GM23338 (cell line): ENCODE data around the gene SLC9A9.

Experiments
- CREB1 ChIP-seq: fragments of 250-450 bp; sonication (Bioruptor Pico); IDR thresholded peaks from 2 replicates; pipeline ENCODE4 v1.5.0; 2020; ENCODE audit warnings: low read depth, mild to moderate bottlenecking, moderate library complexity
- EZH2 ChIP-seq: fragments of 200-600 bp; sonication (generic); IDR thresholded peaks from one replicate; pipeline ENCODE4 v1.8.0; 2017; ENCODE audit warnings: antibody characterized with exemption, mild to moderate bottlenecking, low read depth; ENCODE audit not compliant: unreplicated experiment
- EZH2phosphoT487 ChIP-seq: fragments of 200-600 bp; sonication (generic); IDR thresholded peaks from one replicate; pipeline ENCODE4 v1.8.1; 2018; ENCODE audit warnings: antibody characterized with exemption; ENCODE audit not compliant: unreplicated experiment
- JUNB ChIP-seq: IDR thresholded peaks from one replicate; pipeline ENCODE4 v1.6.1; 2016; ENCODE audit warnings: antibody characterized with exemption; ENCODE audit not compliant: unreplicated experiment
- NANOG ChIP-seq: IDR thresholded peaks from 2 replicates; pipeline ENCODE4 v1.6.1; 2016; ENCODE audit warnings: antibody characterized with exemption, borderline replicate concordance
- POLR2AphosphoS5 ChIP-seq: IDR thresholded peaks from 2 replicates; pipeline ENCODE4 v1.6.1; 2016; ENCODE audit warnings: antibody characterized with exemption, low read depth
- STAT1 ChIP-seq: IDR thresholded peaks from one replicate; pipeline ENCODE4 v1.6.1; 2016; ENCODE audit warnings: antibody characterized with exemption; ENCODE audit not compliant: unreplicated experiment
- ZNF114 ChIP-seq: fragments of 250-450 bp; sonication (Bioruptor Pico); IDR thresholded peaks from 2 replicates; pipeline ENCODE4 v1.5.0; 2020; ENCODE audit warnings: mild to moderate bottlenecking, moderate library complexity
- TF ChIP-seq, protein P1 (sequence below), 2 experiments: fragments of 200-600 bp in 1 of 2; sonication (generic) in 1 of 2; conservative IDR thresholded peaks; 2 replicates each; pipeline versions ENCODE4 v1.5.1 to v1.6.1; 2016 to 2017; ENCODE audit warnings: antibody characterized with exemption in 2 of 2, low read depth in 2 of 2, mild to moderate bottlenecking in 2 of 2, moderate library complexity in 1 of 2
- TF ChIP-seq, protein P2 (sequence below): IDR thresholded peaks from 2 replicates; pipeline ENCODE4 v1.6.1; 2016; ENCODE audit warnings: antibody characterized with exemption
- TF ChIP-seq, protein P3 (sequence below): IDR thresholded peaks from one replicate; pipeline ENCODE4 v1.6.1; 2018; ENCODE audit warnings: antibody characterized with exemption; ENCODE audit not compliant: unreplicated experiment
- TF ChIP-seq, protein P4 (sequence below): fragments of 250-450 bp; sonication (Bioruptor Pico); IDR thresholded peaks from 2 replicates; pipeline ENCODE4 v1.5.0; 2020; ENCODE audit warnings: mild to moderate bottlenecking, moderate library complexity

DNA sequence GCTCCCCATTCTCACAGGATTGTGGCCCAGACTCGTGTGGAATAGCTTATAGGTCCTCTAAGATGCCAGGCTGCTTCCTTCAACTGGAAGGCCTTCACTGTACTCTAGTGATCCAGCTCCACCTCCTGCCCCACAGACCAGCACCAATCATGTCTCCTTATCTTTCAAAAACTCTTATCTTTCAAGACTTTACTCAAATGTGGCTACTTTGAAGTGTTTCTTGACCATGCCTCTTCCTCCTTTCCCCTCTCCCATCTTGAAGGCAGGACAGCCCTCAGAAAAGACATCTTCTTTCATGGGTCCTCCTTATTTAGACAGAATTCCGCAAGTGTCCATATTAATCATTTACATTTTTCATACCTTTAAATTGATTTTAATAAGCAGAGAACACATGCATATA, 586.4 kb downstream of the SLC9A9 start:
- TF ChIP-seq, protein P1, sequence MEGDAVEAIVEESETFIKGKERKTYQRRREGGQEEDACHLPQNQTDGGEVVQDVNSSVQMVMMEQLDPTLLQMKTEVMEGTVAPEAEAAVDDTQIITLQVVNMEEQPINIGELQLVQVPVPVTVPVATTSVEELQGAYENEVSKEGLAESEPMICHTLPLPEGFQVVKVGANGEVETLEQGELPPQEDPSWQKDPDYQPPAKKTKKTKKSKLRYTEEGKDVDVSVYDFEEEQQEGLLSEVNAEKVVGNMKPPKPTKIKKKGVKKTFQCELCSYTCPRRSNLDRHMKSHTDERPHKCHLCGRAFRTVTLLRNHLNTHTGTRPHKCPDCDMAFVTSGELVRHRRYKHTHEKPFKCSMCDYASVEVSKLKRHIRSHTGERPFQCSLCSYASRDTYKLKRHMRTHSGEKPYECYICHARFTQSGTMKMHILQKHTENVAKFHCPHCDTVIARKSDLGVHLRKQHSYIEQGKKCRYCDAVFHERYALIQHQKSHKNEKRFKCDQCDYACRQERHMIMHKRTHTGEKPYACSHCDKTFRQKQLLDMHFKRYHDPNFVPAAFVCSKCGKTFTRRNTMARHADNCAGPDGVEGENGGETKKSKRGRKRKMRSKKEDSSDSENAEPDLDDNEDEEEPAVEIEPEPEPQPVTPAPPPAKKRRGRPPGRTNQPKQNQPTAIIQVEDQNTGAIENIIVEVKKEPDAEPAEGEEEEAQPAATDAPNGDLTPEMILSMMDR (conservative IDR thresholded peaks at IDR 0.05; ENCODE audit: low read depth in 2 of 2): no peak
- no peak for TF ChIP-seq EZH2
- TF ChIP-seq ZNF114 (CRISPR knock-in tag): no peak
- no peak for TF ChIP-seq POLR2AphosphoS5
- TF ChIP-seq, protein P2, sequence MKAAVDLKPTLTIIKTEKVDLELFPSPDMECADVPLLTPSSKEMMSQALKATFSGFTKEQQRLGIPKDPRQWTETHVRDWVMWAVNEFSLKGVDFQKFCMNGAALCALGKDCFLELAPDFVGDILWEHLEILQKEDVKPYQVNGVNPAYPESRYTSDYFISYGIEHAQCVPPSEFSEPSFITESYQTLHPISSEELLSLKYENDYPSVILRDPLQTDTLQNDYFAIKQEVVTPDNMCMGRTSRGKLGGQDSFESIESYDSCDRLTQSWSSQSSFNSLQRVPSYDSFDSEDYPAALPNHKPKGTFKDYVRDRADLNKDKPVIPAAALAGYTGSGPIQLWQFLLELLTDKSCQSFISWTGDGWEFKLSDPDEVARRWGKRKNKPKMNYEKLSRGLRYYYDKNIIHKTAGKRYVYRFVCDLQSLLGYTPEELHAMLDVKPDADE: no peak
- TF ChIP-seq EZH2phosphoT487: no peak
- TF ChIP-seq, protein P3, sequence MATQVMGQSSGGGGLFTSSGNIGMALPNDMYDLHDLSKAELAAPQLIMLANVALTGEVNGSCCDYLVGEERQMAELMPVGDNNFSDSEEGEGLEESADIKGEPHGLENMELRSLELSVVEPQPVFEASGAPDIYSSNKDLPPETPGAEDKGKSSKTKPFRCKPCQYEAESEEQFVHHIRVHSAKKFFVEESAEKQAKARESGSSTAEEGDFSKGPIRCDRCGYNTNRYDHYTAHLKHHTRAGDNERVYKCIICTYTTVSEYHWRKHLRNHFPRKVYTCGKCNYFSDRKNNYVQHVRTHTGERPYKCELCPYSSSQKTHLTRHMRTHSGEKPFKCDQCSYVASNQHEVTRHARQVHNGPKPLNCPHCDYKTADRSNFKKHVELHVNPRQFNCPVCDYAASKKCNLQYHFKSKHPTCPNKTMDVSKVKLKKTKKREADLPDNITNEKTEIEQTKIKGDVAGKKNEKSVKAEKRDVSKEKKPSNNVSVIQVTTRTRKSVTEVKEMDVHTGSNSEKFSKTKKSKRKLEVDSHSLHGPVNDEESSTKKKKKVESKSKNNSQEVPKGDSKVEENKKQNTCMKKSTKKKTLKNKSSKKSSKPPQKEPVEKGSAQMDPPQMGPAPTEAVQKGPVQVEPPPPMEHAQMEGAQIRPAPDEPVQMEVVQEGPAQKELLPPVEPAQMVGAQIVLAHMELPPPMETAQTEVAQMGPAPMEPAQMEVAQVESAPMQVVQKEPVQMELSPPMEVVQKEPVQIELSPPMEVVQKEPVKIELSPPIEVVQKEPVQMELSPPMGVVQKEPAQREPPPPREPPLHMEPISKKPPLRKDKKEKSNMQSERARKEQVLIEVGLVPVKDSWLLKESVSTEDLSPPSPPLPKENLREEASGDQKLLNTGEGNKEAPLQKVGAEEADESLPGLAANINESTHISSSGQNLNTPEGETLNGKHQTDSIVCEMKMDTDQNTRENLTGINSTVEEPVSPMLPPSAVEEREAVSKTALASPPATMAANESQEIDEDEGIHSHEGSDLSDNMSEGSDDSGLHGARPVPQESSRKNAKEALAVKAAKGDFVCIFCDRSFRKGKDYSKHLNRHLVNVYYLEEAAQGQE: no peak
- no peak for TF ChIP-seq NANOG
- no peak for TF ChIP-seq CREB1
- no peak for TF ChIP-seq STAT1
- TF ChIP-seq, protein P4, sequence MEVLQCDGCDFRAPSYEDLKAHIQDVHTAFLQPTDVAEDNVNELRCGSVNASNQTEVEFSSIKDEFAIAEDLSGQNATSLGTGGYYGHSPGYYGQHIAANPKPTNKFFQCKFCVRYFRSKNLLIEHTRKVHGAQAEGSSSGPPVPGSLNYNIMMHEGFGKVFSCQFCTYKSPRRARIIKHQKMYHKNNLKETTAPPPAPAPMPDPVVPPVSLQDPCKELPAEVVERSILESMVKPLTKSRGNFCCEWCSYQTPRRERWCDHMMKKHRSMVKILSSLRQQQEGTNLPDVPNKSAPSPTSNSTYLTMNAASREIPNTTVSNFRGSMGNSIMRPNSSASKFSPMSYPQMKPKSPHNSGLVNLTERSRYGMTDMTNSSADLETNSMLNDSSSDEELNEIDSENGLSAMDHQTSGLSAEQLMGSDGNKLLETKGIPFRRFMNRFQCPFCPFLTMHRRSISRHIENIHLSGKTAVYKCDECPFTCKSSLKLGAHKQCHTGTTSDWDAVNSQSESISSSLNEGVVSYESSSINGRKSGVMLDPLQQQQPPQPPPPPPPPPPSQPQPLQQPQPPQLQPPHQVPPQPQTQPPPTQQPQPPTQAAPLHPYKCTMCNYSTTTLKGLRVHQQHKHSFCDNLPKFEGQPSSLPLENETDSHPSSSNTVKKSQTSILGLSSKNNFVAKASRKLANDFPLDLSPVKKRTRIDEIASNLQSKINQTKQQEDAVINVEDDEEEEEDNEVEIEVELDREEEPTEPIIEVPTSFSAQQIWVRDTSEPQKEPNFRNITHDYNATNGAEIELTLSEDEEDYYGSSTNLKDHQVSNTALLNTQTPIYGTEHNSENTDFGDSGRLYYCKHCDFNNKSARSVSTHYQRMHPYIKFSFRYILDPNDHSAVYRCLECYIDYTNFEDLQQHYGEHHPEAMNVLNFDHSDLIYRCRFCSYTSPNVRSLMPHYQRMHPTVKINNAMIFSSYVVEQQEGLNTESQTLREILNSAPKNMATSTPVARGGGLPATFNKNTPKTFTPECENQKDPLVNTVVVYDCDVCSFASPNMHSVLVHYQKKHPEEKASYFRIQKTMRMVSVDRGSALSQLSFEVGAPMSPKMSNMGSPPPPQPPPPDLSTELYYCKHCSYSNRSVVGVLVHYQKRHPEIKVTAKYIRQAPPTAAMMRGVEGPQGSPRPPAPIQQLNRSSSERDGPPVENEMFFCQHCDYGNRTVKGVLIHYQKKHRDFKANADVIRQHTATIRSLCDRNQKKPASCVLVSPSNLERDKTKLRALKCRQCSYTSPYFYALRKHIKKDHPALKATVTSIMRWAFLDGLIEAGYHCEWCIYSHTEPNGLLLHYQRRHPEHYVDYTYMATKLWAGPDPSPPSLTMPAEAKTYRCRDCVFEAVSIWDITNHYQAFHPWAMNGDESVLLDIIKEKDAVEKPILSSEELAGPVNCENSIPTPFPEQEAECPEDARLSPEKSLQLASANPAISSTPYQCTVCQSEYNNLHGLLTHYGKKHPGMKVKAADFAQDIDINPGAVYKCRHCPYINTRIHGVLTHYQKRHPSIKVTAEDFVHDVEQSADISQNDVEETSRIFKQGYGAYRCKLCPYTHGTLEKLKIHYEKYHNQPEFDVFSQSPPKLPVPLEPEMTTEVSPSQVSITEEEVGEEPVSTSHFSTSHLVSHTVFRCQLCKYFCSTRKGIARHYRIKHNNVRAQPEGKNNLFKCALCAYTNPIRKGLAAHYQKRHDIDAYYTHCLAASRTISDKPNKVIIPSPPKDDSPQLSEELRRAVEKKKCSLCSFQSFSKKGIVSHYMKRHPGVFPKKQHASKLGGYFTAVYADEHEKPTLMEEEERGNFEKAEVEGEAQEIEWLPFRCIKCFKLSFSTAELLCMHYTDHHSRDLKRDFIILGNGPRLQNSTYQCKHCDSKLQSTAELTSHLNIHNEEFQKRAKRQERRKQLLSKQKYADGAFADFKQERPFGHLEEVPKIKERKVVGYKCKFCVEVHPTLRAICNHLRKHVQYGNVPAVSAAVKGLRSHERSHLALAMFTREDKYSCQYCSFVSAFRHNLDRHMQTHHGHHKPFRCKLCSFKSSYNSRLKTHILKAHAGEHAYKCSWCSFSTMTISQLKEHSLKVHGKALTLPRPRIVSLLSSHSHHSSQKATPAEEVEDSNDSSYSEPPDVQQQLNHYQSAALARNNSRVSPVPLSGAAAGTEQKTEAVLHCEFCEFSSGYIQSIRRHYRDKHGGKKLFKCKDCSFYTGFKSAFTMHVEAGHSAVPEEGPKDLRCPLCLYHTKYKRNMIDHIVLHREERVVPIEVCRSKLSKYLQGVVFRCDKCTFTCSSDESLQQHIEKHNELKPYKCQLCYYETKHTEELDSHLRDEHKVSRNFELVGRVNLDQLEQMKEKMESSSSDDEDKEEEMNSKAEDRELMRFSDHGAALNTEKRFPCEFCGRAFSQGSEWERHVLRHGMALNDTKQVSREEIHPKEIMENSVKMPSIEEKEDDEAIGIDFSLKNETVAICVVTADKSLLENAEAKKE (CRISPR knock-in tag): no peak
- no peak for TF ChIP-seq JUNB
